ENCODE results near the gene FAR2. TPM values are rescaled to one million over a fixed set of nuclear protein-coding genes. Genes with fewer than 3 reads are reported as not detected.

The FAR2 gene
- total RNA-seq, result 1 to 10 TPM; 3.0 to 10.0 TPM

- TF ChIP-seq CTCF (IDR thresholded peaks at IDR 0.05), result no peak
These were observed at the start of gene FAR2 for GRCh38 chr12:29148911-29149690. TSS of gene FAR2 (plus strand) at chr12:29149278. CDS start at chr12:29270450, 121,172 bp downstream.

GRCh38 chr12:29102741-29103140, 46.3 kb upstream of the FAR2 start:
- no peak overlapping the region for H3K4me3 ChIP-seq
- no peak for DNase-seq (ENCODE audit: low spot score)
- no peak overlapping the region for H3K27ac ChIP-seq
- no peaks in the 10 kb centered on the region for H3K27me3 ChIP-seq
- TF ChIP-seq CTCF (IDR thresholded peaks at IDR 0.05), result no peak
- H3K36me3 ChIP-seq, result no peaks in the 10 kb centered on the region
- H3K4me1 ChIP-seq, result no peaks in the 10 kb centered on the region
- peaks cover 0 to 11% of the 10 kb centered on the region in 2 donors for H3K9me3 ChIP-seq

More at GRCh38 chr12:29148911-29149690, at the start of gene FAR2:
- H3K4me1 ChIP-seq, result peaks cover 0 to 26% of the 10 kb centered on the region in 2 donors
- no peaks in the 10 kb centered on the region for H3K27me3 ChIP-seq
- no peak for DNase-seq (ENCODE audit: low spot score)
- no peaks in the 10 kb centered on the region for H3K9me3 ChIP-seq
- peak within 1 kb of the TSS; percentile 73 to 80 for H3K27ac ChIP-seq
- H3K4me3 ChIP-seq, result peak within 1 kb of the TSS; percentile 63
- no peaks in the 10 kb centered on the region for H3K36me3 ChIP-seq

- no peak overlapping the region for H3K27ac ChIP-seq
- no peak for DNase-seq (ENCODE audit: low spot score)
These were observed 45.5 kb upstream of the FAR2 start for GRCh38 chr12:29103539-29103974.

GRCh38 chr12:29104516-29104915, 44.6 kb upstream of the FAR2 start:
- no peaks in the 10 kb centered on the region for H3K4me1 ChIP-seq
- no peaks in the 10 kb centered on the region for H3K27me3 ChIP-seq
- H3K9me3 ChIP-seq, result peaks cover 0 to 6% of the 10 kb centered on the region in 2 donors
- no peak overlapping the region for H3K27ac ChIP-seq
- no peak for TF ChIP-seq CTCF (IDR thresholded peaks at IDR 0.05)
- no peak overlapping the region for H3K4me3 ChIP-seq
- H3K36me3 ChIP-seq, result no peaks in the 10 kb centered on the region
- no peak for DNase-seq (ENCODE audit: low spot score)

More at GRCh38 chr12:29103539-29103974, 45.5 kb upstream of the FAR2 start:
- no peaks in the 10 kb centered on the region for H3K27me3 ChIP-seq
- TF ChIP-seq CTCF (IDR thresholded peaks at IDR 0.05), result no peak
- H3K36me3 ChIP-seq, result no peaks in the 10 kb centered on the region
- no peaks in the 10 kb centered on the region for H3K4me1 ChIP-seq
- peaks cover 0 to 11% of the 10 kb centered on the region in 2 donors for H3K9me3 ChIP-seq
- H3K4me3 ChIP-seq, result no peak overlapping the region

- Histone ChIP-seq H3K4me3 (no peak overlapping the region), H3K27me3 (no peaks in the 10 kb centered on the region), H3K36me3 (no peaks in the 10 kb centered on the region), H3K9me3 (peaks cover 0 to 19% of the 10 kb centered on the region in 2 donors), H3K4me1 (no peaks in the 10 kb centered on the region), H3K27ac (no peak overlapping the region)
- no peak for TF ChIP-seq CTCF (IDR thresholded peaks at IDR 0.05)
- no peak for DNase-seq (ENCODE audit: low spot score)
These were observed 38.3 kb upstream of the FAR2 start for GRCh38 chr12:29110506-29111442.

All from right atrium auricular region (tissue), 2 donors.